NB4 (cell line): ENCODE data around the gene C2CD2.

Source experiments
- CTCF ChIP-seq: IDR thresholded peaks from one replicate; pipeline ENCODE4 v1.5.1; 2012; ENCODE audit warnings: low read depth, low read length
- POLR2A ChIP-seq: IDR thresholded peaks from 2 replicates; pipeline ENCODE4 v1.6.1; 2011; ENCODE audit warnings: mild to moderate bottlenecking; ENCODE audit not compliant: insufficient read length; ENCODE audit errors: extremely low read depth

- no peak for TF ChIP-seq CTCF
- TF ChIP-seq POLR2A: no peak
These were observed 26.7 kb upstream of the C2CD2 start for GRCh38 chr21:41980561-41980960.
